Right forelimb (tissue), 1 donor: ENCODE measurements around the gene RBM15.
A peak's percentile ranks its signal among the peaks of the same experiment; 100 is the strongest.

Experiments
- DNase-seq: peaks from one replicate; pipeline ENCODE4 v3.0.0-alpha.2; 2018

The RBM15 gene

DNA sequence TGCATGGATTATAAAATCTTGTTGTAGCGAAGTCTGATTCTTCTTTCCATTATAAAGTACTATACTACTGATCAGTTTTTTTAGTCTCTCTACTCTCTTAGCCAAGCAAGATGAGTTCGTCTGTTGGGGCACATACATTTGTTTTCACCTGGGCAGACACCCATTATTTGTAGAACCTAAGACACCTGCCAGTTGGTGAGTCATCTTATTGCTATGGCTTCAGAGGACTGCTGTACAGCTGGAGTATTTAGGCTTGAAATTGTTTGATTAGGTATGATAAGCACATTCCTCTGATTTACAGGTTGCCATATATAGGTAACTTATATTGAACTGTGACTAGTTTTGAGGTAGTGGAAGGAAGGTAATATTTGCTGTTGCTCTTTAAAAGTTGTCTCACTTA, 17.2 kb downstream of the RBM15 start:
- DNase-seq, result no peak

DNA sequence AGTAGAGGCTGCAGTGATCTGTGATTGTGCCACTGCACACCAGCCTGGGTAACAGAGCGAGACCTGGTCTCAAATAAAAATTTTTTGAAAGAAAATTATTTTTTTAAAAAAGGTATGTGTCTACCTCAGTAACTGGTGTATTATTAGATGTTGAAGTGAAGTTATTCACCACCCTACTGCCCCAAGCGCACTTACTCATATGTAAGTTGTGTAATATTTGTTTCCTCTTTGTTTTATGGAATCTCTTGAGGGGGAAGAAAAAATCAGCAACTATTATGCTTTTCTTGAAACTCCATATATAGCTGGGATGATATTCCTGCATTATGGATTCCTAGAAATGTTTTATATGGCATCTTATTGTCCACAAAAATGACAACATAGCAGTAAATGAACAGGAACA, 21.3 kb downstream of the RBM15 start:
- DNase-seq, result no peak

DNA sequence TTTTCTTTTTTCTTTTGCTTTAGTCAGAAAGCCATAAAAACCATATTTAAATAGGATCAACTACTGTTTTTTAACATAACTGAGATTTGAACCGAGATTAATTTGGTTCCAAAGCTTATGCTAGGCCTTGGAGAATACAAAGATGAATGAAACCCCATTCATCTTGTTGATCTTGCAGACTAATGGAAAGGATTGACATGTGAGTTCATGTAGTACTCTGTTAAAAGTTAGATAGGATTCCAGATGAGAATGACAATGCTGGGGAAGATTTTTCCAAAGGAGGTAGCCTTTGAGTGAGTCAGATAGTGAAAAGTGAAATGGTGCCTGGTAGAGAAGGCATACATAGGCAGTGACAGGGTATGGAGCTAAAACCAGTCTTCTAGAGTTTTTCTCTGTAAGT, 22.7 kb downstream of the RBM15 start:
- no peak for DNase-seq

DNA sequence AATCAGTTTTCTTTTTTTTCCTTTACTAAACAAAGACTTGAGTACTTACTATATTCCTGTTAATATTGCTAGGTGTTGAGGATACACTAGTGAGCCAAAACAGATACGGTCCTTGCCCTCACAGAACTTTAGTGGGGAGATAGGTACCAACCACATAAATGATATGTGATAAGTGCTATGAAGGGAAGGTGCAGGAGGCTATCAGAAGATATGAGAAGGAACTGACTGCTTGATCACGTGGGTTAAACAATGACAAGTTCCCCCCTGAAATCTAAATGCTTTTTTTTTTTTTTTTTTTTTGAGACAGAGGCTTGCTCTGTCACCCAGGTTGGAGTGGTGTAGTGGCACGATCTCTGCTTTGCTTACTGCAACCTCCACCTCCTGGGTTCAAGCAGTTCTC, 25.0 kb downstream of the RBM15 start:
- no peak for DNase-seq

DNA sequence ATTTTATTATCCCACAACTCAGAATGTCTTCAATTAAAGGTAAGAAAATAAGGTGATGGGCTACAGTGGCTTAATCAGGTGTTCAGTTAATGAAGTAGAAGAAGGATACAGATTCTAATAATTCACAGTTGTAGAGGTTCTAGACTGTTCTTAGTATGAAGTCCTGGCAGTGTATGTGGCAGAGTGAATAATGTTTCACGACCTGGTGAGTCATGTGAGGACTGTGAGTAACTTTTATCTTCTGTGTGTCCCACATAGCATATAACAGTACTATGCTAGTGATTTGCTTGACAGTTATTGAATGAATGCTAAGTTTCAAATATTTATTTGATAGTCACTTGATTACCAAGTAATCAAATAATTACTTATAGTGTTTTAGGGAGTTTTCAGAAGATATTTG, 31.6 kb downstream of the RBM15 start:
- no peak for DNase-seq

DNA sequence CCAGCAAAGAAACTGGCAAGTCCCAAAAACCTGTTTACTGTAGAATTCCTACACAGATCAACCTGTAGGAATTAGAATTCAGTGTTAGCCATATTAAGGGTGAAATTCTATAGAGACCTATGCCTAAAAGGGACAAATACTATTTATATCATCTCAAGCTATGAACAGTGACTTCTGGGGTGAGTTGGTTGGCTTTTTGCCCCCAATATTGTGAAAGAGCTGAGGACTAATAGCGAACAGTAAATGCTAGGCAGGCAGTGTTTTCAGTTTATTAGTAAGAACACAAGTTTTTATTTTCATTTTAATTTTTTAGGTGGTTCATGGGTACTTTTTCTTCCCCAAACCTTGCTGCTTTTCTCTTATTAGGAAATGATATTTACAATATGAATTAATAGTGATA, 36.3 kb downstream of the RBM15 start:
- no peak for DNase-seq

DNA sequence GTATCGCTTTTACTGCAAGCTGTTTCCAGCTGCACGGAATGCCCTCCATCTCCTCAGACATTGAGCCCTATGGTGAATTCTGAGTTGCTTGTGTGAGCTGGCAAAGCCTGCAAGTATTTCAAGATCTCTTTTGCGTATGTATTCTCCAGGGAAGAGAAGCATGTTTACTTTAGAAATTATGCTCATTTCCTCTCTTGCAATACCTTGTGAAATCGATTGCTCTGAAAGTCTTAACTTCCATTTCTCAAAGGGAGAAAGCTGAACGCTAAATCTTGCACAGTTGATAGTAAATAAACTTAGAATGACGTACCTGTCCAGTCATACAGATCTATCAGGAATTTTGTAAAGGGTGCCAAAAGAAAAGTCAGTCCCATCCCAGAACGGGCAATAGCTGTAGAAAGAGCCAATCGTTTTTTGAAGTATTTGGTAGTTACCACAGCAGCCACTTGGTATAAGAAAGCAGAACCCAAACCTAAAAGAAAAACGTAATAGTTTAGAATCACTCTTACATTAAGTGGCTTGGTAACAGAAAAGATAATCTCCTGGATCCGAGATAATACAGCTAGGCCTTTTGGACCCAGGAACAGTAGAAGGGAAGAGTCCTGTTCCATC, 41.6 kb downstream of the RBM15 start:
- no peak for DNase-seq

DNA sequence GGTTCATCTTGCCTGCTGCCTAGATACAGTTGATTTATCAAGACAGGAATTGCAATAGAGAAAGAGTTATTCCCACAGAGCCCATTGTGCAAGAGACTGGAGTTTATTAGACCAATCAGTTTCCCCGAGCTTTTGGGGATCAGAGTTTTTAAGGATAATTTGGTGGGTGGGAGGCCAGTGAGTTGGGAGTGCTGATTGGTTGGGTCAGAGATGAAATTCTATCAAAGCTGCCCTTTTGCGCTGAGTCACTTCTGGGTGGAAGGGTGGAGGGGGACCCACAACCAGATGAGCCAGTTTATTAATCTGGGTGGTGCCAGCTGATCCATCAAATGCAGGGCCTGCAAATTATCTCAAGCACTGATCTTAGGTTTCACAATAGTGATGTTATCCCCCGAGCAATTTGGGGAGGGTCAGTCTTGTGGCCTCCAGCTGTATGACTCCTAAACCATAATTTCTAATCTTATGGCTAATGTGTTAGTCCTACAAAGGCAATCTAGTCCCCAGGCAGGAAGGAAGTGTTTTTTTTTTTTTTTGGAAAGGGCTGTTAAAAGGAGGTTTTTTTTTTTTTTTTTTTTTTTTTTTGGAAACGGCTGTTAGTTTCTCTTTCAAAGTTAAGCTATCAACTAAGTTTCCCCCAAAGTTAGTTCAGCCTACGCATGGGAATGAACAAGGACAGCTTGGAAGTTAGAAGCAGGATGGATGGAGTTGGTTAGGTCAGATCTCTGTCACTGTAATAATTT, 44.2 kb downstream of the RBM15 start:
- no peak for DNase-seq

DNA sequence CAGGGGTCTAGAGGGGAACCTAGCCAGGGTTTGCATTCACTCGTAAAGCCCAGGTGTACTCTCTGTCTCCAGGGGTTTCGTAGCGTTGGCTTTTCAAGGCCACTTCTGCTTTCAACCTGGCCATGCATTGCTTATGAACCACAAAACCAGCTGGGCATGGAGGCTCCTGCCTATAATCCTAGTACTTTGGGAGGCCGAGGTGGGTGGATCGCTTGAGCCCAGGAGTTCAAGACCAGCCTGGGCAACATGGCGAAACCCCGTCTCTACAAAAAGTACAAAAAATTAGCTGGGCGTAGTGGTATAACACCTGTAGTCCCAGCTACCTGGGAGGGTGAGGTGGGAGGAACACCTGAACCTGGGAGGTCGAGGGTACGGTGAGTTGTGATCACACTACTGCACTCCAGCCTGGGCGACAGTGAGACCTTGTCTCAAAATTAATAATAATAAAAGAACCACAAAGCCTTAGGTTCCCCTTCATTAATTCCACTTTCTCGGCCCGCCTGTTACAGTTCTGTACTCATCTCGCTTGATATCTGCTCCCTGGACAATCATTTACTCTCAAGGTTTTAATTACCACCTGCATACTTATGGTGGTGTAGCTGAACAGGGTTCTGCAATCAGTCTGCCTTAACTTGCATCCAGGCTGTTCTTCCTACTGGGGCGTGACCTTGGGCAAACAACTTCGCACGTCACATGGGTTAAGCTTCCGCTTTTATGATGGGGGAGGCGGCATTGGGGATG, 45.6 kb downstream of the RBM15 start:
- DNase-seq, result no peak

DNA sequence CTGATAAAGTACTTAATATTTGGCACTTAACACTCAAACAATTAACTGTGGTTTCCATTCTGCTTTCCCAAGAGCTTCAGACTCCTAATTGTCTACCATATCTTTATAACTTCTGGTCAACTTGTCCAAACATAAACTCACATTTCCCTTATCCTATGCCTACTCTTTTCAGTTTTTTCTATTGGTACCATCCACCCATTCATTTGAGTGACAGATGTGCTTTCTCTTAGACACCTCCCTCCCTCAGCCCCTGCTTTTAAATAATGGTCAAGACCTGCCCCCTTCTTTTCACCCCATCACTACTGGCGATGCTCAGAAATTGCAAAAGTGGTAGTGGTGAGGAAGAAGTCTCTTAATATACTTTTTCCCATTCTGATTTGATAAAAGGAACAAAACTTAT, 46.2 kb downstream of the RBM15 start:
- no peak for DNase-seq

DNA sequence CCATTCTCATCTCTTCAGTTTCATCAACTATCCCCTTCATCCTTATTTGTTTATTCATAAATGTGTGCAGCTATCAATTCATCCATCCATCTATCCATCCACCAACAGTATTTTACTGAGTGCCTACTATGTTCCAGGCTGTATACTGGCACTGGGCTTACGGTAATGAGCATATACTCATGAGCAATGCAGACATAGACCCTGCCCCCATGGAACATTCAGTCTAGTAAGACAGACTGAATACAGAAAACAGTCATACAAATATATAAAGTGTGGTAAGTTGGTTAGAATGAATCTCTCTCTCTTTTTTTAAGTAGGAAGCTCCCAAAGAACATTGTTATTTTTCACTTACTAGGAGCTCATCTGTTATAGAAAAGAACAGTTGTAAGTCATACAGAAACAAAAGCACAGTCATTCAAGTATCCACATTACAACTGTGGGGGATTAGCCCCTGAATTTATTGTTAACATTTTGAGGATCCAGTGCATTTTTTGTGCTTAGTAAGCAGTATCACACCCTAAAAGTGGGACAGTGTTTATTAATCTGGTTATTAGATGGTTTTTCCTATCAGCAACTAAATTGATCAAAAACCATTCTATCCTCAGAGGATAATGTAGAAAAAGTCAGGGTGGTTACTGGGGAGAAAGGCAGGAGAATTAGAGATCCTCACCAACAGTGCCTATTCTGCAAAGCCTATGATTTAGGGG, 48.0 kb downstream of the RBM15 start:
- DNase-seq, result no peak

DNA sequence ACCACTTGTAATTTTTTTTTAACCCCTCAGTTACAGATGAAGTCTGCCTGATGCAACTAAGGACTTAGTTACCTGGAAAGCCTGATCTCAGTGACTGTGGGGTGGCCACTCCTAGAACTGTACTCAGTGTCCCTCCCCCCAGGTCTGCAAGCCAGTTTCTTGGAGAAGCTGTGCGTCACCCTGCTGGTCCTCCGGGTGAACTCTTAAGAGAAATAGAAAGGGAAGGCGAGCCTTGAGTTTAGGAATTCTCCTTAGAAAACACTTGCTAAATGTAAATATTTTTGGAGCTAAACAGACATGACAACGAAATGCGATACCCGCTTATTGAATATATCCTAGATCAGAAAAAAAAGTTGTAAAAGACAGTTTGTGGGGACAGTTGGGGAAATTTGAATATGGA, 50.9 kb downstream of the RBM15 start:
- DNase-seq, result no peak

DNA sequence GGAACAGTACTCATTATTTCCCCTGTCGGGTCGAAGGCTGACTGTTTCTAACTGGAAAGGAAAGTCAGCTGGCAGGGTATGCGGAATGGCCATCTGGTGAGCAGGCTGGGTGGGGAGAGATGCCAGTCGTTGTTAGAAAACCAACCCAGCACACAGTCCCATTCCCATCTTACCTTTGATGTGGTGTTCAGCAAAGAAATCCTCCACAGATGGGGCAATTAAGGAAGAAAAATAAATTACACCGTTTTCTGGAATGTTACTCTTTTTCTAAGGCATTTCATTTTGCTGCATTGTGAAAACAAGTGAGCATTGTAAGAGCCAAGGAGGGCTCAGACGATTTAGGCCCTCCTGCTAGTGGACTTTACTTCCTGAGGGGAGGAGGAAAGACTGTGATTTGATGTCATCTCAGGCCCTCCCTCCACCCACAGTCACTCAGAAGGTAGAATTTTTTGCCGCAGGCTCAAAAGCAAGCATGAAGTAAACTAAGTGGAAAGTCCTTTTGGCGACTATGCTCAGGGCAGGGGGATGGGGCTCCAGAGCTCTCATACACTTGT, 51.6 kb downstream of the RBM15 start, which contains the start of gene SLC16A4:
SLC16A4 (minus strand) TSS at position 335 of the 554 bp plus-strand sequence. CDS start 1,703 bp downstream, outside the sequence.
- peak; percentile 50 for DNase-seq

DNA sequence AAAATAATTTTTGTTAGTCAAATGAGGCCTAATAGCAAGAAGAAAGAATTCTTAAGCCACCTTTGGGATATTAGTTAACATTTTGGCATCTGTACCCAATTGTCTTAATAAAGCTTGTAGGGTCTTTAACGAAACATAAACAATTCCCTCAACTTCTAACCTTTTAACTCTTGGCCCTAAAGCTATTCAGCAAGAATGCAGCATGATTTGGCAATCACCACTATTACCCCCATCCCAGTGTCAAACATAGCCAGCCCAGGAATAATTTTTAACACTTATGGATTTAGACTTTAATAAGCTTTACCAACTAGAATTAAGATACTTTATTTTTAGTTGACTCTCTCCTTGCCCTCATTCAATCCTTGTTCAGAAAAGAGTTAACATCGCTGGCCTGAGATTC, 54.1 kb downstream of the RBM15 start:
- DNase-seq, result no peak

DNA sequence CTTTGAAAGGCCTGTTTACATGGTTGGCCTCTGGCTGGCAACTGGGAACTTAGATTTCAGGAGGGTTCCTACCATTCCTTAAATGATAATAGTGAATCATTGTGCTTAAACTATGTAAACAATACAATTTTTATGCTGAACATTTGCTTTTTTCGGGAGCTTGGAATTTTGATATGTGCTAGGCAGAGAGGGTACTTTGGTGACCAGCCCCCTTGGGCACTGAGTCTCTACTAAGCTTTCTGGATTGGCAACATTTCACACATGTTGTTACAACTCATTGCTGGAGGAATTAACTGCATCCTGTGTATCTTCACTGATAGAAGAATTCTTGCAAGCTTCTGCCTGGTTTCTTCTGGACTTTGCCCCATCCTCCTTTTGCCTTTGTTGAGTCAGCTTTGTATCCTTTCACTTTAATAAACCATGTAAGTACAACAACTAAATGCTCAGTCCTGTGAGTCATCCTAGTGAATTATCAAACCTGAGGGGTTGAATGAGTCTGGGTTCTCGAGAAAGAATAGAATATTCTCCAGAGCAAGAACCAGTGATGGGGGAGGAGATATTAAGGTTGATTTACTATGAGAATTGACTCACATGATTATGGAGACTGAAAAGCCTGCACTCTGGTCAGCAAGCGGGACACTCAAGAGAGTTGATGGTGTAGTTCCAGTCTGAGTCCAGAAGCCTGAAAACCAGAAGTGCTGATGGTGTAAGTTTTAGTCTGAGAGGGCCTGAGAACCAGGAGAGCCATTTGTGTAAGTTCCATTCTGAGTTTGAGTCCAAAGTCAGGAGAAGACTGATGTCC, 54.7 kb downstream of the RBM15 start:
- no peak for DNase-seq

DNA sequence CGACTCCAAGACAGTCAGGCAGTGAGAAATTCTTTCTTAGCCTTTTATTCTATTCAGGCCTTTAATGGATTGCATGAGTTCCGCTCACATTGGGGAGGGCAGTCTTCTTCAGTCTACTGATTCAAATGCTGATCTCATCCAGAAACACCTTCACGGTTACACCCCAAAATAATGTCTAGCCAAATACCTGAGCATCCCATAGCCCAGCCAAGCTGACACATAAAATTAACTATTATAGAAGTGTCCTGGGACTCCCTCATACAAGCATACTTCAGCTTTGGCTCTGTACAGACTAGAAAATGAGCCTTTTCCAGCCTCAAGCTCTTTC, 55.3 kb downstream of the RBM15 start:
- DNase-seq, result no peak
